ENCODE measurements around the gene CSTB. TPM values are rescaled to one million over a fixed set of nuclear protein-coding genes. Genes with fewer than 3 reads are reported as not detected.

CSTB gene
- total RNA-seq, 1 donor from 2014 or later = 42.6 TPM

- TF ChIP-seq, protein P1, sequence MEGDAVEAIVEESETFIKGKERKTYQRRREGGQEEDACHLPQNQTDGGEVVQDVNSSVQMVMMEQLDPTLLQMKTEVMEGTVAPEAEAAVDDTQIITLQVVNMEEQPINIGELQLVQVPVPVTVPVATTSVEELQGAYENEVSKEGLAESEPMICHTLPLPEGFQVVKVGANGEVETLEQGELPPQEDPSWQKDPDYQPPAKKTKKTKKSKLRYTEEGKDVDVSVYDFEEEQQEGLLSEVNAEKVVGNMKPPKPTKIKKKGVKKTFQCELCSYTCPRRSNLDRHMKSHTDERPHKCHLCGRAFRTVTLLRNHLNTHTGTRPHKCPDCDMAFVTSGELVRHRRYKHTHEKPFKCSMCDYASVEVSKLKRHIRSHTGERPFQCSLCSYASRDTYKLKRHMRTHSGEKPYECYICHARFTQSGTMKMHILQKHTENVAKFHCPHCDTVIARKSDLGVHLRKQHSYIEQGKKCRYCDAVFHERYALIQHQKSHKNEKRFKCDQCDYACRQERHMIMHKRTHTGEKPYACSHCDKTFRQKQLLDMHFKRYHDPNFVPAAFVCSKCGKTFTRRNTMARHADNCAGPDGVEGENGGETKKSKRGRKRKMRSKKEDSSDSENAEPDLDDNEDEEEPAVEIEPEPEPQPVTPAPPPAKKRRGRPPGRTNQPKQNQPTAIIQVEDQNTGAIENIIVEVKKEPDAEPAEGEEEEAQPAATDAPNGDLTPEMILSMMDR (IDR thresholded peaks at IDR 0.05; ENCODE audit: unreplicated experiment) = no peak
- Mint-ChIP-seq H3K36me3 (ENCODE audit: insufficient read depth) (peaks cover 8% of the 10 kb centered on the region), H3K27ac (no peak overlapping the region), H3K9me3 (ENCODE audit: low read depth) (no peaks in the 10 kb centered on the region), H3K4me1 (ENCODE audit: low read depth) (no peaks in the 10 kb centered on the region), H3K4me3 (ENCODE audit: low read depth) (no peak overlapping the region), H3K27me3 (no peaks in the 10 kb centered on the region)
- no peak for DNase-seq (ENCODE audit: low spot score, unreplicated experiment)
Measured at GRCh38 chr21:43803558-43804300, 27.6 kb upstream of the CSTB start.

GRCh38 chr21:43802713-43803313 is 26.7 kb upstream of the CSTB start:
- TF ChIP-seq, protein P1 (IDR thresholded peaks at IDR 0.05; ENCODE audit: unreplicated experiment) = no peak
- no peaks in the 10 kb centered on the region for H3K9me3 Mint-ChIP-seq (ENCODE audit: low read depth)
- H3K4me3 Mint-ChIP-seq (ENCODE audit: low read depth) = no peak overlapping the region
- DNase-seq (ENCODE audit: low spot score, unreplicated experiment) = no peak
- H3K36me3 Mint-ChIP-seq (ENCODE audit: insufficient read depth) = peaks cover 12% of the 10 kb centered on the region
- no peaks in the 10 kb centered on the region for H3K27me3 Mint-ChIP-seq
- no peak overlapping the region for H3K27ac Mint-ChIP-seq
- H3K4me1 Mint-ChIP-seq (ENCODE audit: low read depth) = no peaks in the 10 kb centered on the region

GRCh38 chr21:43801006-43801783 is 25.1 kb upstream of the CSTB start:
- Mint-ChIP-seq H3K4me3 (ENCODE audit: low read depth) (no peak overlapping the region), H3K27me3 (no peaks in the 10 kb centered on the region), H3K4me1 (ENCODE audit: low read depth) (no peaks in the 10 kb centered on the region), H3K9me3 (ENCODE audit: low read depth) (no peaks in the 10 kb centered on the region), H3K27ac (no peak overlapping the region), H3K36me3 (ENCODE audit: insufficient read depth) (peaks cover 14% of the 10 kb centered on the region)
- TF ChIP-seq, protein P1 (IDR thresholded peaks at IDR 0.05; ENCODE audit: unreplicated experiment) = no peak
- no peak for DNase-seq (ENCODE audit: low spot score, unreplicated experiment)

- no peaks in the 10 kb centered on the region for H3K27me3 Mint-ChIP-seq
- no peaks in the 10 kb centered on the region for H3K4me1 Mint-ChIP-seq (ENCODE audit: low read depth)
- H3K4me3 Mint-ChIP-seq (ENCODE audit: low read depth) = no peak overlapping the region
- H3K27ac Mint-ChIP-seq = no peak overlapping the region
- H3K36me3 Mint-ChIP-seq (ENCODE audit: insufficient read depth) = peaks cover 12% of the 10 kb centered on the region
- DNase-seq (ENCODE audit: low spot score, unreplicated experiment) = no peak
- no peaks in the 10 kb centered on the region for H3K9me3 Mint-ChIP-seq (ENCODE audit: low read depth)
- TF ChIP-seq, protein P1 (IDR thresholded peaks at IDR 0.05; ENCODE audit: unreplicated experiment) = no peak
Measured at GRCh38 chr21:43800566-43800965, 24.5 kb upstream of the CSTB start.

DNA sequence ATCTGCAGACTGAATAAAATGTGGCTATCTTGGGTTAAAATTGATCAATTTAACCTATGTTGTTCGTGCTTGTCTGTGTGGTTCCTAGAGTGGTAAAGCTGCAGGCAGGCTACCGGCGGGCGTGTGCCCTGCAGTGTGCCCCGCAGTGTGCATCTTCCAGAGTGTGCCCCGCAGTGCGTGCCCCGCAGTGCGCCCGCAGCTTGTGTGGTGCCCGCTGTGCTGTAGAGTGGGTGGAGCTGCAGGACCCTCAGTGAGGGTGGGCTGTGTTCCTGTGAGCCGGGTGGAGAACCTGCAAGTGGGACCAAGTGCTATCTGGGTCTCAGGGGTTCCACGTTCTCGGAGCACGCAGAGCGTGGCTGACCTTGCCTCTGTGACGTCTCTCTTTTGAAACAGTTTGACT is 24.0 kb upstream of the CSTB start:
- no peaks in the 10 kb centered on the region for H3K9me3 Mint-ChIP-seq (ENCODE audit: low read depth)
- no peak overlapping the region for H3K27ac Mint-ChIP-seq
- DNase-seq (ENCODE audit: low spot score, unreplicated experiment) = no peak
- H3K36me3 Mint-ChIP-seq (ENCODE audit: insufficient read depth) = peaks cover 13% of the 10 kb centered on the region
- TF ChIP-seq, protein P1 (IDR thresholded peaks at IDR 0.05; ENCODE audit: unreplicated experiment) = no peak
- H3K4me1 Mint-ChIP-seq (ENCODE audit: low read depth) = no peaks in the 10 kb centered on the region
- no peak overlapping the region for H3K4me3 Mint-ChIP-seq (ENCODE audit: low read depth)
- no peaks in the 10 kb centered on the region for H3K27me3 Mint-ChIP-seq
